ENCODE data around the gene CAND2. TPM values are rescaled to one million over a fixed set of nuclear protein-coding genes. Genes with fewer than 3 reads are reported as not detected.

Gene CAND2
- polyA plus RNA-seq, 3 donors, result not detected

DNA sequence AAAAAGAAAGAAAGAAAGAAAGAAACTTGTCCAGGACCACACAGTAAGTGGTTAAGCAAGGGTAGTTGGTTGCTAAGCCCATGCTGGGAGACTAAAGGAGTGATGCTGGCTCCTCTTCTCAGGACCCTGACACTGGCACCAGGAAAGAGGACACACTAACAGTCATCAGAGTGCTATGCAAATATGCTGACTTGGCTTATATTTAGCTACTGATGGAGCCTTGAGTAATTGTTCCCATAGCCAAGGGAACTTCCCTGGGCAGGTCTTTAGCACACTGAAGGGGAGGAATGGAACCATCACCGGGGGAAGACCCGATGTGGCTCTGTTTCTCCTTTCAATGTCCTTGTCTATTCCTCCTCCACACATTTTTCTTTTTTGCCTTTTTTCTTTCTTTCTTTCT lies 43.7 kb upstream of the CAND2 start:
- Histone ChIP-seq H3K9ac (ENCODE audit: insufficient read depth, low read length, poor library complexity, severe bottlenecking) (no peak overlapping the region), H3K27ac (ENCODE audit: low read depth in 1 of 2, low read length in 2 of 2) (no peak overlapping the region), H3K4me2 (replicated peaks; ENCODE audit: extremely low read depth, low read length, poor library complexity, severe bottlenecking) (no peak overlapping the region), H3K36me3 (replicated peaks in 1 of 2; ENCODE audit: control insufficient read depth in 1 of 2, insufficient read depth in 2 of 2, low read length in 2 of 2) (no peaks in the 10 kb centered on the region), H3K9me3 (replicated peaks in 1 of 2; ENCODE audit: control insufficient read depth in 1 of 2, insufficient read depth in 1 of 2, low read length in 2 of 2) (no peaks in the 10 kb centered on the region), H3K4me3 (replicated peaks in 1 of 3; ENCODE audit: low read depth in 2 of 3, low read length in 3 of 3) (no peak overlapping the region), H2AFZ (ENCODE audit: insufficient read depth, low read depth, low read length, poor library complexity, severe bottlenecking) (no peak overlapping the region), H3K4me1 (ENCODE audit: control insufficient read depth in 1 of 2, insufficient read depth in 2 of 2, low read length in 2 of 2) (no peaks in the 10 kb centered on the region), H4K20me1 (ENCODE audit: insufficient read depth, low read length) (no peaks in the 10 kb centered on the region), H3K27me3 (ENCODE audit: control insufficient read depth in 2 of 2, insufficient read depth in 2 of 2, low read length in 2 of 2) (no peaks in the 10 kb centered on the region), H3K79me2 (ENCODE audit: insufficient read depth, low read length) (no peaks in the 10 kb centered on the region)
- Mint-ChIP-seq H3K9me3 (peaks cover 0 to 1% (median 0%) of the 10 kb centered on the region in 7 donors), H3K4me1 (peaks cover 3% of the 10 kb centered on the region), H3K27ac (no peak overlapping the region), H3K4me3 (no peak overlapping the region), H3K36me3 (no peaks in the 10 kb centered on the region), H3K27me3 (ENCODE audit: low read depth in 3 of 3) (peaks cover 0 to 18% (median 12%) of the 10 kb centered on the region in 3 donors)
- TF ChIP-seq, protein P1, sequence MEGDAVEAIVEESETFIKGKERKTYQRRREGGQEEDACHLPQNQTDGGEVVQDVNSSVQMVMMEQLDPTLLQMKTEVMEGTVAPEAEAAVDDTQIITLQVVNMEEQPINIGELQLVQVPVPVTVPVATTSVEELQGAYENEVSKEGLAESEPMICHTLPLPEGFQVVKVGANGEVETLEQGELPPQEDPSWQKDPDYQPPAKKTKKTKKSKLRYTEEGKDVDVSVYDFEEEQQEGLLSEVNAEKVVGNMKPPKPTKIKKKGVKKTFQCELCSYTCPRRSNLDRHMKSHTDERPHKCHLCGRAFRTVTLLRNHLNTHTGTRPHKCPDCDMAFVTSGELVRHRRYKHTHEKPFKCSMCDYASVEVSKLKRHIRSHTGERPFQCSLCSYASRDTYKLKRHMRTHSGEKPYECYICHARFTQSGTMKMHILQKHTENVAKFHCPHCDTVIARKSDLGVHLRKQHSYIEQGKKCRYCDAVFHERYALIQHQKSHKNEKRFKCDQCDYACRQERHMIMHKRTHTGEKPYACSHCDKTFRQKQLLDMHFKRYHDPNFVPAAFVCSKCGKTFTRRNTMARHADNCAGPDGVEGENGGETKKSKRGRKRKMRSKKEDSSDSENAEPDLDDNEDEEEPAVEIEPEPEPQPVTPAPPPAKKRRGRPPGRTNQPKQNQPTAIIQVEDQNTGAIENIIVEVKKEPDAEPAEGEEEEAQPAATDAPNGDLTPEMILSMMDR (IDR thresholded peaks at IDR 0.05), result no peak
- no CpG with 5 or more reads among the region's 2 CpGs for WGBS (ENCODE audit: insufficient coverage)
- intact Hi-C loops (cut with micrococcal nuclease), result no loop called here
- no peak for DNase-seq

DNA sequence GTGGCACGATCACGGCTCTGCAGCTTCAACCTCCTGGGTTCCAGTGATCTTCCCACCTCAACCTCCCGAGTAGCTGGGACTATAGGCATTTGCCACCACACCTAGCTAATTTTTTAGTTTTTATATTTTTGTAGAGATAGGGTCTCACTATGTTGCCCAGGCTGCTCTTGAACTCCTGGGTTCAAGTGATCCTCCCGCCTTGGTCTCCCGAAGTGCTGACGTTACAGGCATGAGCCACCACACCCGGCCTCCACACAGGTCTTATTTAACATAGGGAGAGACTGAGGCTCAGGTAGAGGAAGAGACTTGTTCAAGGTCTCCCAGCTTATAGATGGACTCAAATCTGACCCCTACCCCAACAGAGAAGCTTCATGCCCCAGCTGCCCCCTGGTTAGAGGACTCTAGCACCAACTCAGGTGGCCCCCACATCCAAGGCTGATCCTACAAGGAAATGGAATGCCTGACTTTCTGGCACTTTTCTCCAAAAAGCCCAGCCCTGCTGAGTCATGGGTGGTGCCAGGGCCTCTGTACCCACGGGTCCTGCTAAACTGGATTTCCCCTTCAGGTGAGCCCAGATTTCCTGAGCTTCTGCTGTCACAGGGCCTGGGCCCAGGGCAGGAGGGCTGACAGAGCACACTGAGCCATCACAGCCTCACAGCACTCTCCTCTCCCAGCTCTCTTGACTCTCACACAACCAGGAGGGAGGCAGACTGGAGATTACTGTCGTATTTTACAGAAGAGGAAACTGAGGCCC lies 43.0 kb upstream of the CAND2 start:
- Mint-ChIP-seq H3K27me3 (ENCODE audit: low read depth in 3 of 3) (peaks cover 0 to 19% (median 12%) of the 10 kb centered on the region in 3 donors), H3K36me3 (no peaks in the 10 kb centered on the region), H3K4me3 (no peak overlapping the region), H3K4me1 (peaks cover 6% of the 10 kb centered on the region), H3K9me3 (peaks cover 0 to 1% (median 0%) of the 10 kb centered on the region in 7 donors), H3K27ac (no peak overlapping the region)
- no peaks in the 10 kb centered on the region for H3K4me1 ChIP-seq (ENCODE audit: control insufficient read depth in 1 of 2, insufficient read depth in 2 of 2, low read length in 2 of 2)
- no peak overlapping the region for H2AFZ ChIP-seq (ENCODE audit: insufficient read depth, low read depth, low read length, poor library complexity, severe bottlenecking)
- TF ChIP-seq, protein P1 (IDR thresholded peaks at IDR 0.05), result no peak
- H4K20me1 ChIP-seq (ENCODE audit: insufficient read depth, low read length), result no peaks in the 10 kb centered on the region
- WGBS (ENCODE audit: insufficient coverage), result 0% methylated on average over 1 of the region's 9 CpGs
- no peak overlapping the region for H3K9ac ChIP-seq (ENCODE audit: insufficient read depth, low read length, poor library complexity, severe bottlenecking)
- no peaks in the 10 kb centered on the region for H3K9me3 ChIP-seq (replicated peaks in 1 of 2; ENCODE audit: control insufficient read depth in 1 of 2, insufficient read depth in 1 of 2, low read length in 2 of 2)
- intact Hi-C loops (cut with micrococcal nuclease), result no loop called here
- H3K4me2 ChIP-seq (replicated peaks; ENCODE audit: extremely low read depth, low read length, poor library complexity, severe bottlenecking), result no peak overlapping the region
- H3K36me3 ChIP-seq (replicated peaks in 1 of 2; ENCODE audit: control insufficient read depth in 1 of 2, insufficient read depth in 2 of 2, low read length in 2 of 2), result no peaks in the 10 kb centered on the region
- no peak overlapping the region for H3K4me3 ChIP-seq (replicated peaks in 1 of 3; ENCODE audit: low read depth in 2 of 3, low read length in 3 of 3)
- H3K79me2 ChIP-seq (ENCODE audit: insufficient read depth, low read length), result no peaks in the 10 kb centered on the region
- no peaks in the 10 kb centered on the region for H3K27me3 ChIP-seq (ENCODE audit: control insufficient read depth in 2 of 2, insufficient read depth in 2 of 2, low read length in 2 of 2)
- no peak overlapping the region for H3K27ac ChIP-seq (ENCODE audit: low read depth in 1 of 2, low read length in 2 of 2)
- no peak for DNase-seq
